Testis (tissue), 3 donors: ENCODE results near the gene STMND1. TPM values are rescaled to one million over a fixed set of nuclear protein-coding genes. Genes with fewer than 3 reads are reported as not detected.

Source experiments
- DNase-seq: peaks from one replicate; pipeline ENCODE4 v3.0.0-alpha.2; 2019
- H3K27ac ChIP-seq, 2 donors: fragments of 200-600 bp; sonication (generic); one replicate each; pipeline ENCODE4 v1.5.1; 2019
- H3K27me3 ChIP-seq: fragments of 200-600 bp; sonication (generic); one replicate; pipeline ENCODE4 v1.5.1; 2019
- H3K36me3 ChIP-seq: fragments of 200-600 bp; sonication (generic); one replicate; pipeline ENCODE4 v1.5.1; 2017; ENCODE audit warnings: low read depth; ENCODE audit errors: missing control alignments
- H3K4me1 ChIP-seq: fragments of 200-600 bp; sonication (generic); one replicate; pipeline ENCODE4 v1.5.1; 2019
- H3K4me3 ChIP-seq, 2 donors: fragments of 200-600 bp; sonication (generic); one replicate each; pipeline ENCODE4 v1.5.1; 2017 to 2019
- H3K9me3 ChIP-seq: fragments of 200-600 bp; sonication (generic); one replicate; pipeline ENCODE4 v1.5.1; 2017
- CTCF ChIP-seq, 3 experiments: fragments of 450-650 bp in 2 of 3; fragments of 200-600 bp in 1 of 3; sonication (generic) in 1 of 3; IDR thresholded peaks; one replicate each; pipeline ENCODE4 v1.5.1; 2016 to 2019; ENCODE audit warnings: antibody characterized with exemption in 3 of 3, mild to moderate bottlenecking in 2 of 3, moderate library complexity in 1 of 3
- POLR2A ChIP-seq: fragments of 450-650 bp; IDR thresholded peaks from one replicate; pipeline ENCODE4 v1.6.1; 2017; ENCODE audit warnings: antibody characterized with exemption, mild to moderate bottlenecking, moderate library complexity
- WGBS, 2 donors: methylation state at CpG; one replicate each; pipeline ENCODE4 v1.1.5; 2018; 5-methylcytosine and 5-hydroxymethylcytosine counted together
- intact Hi-C: fragments of 100-400 bp; cut with DNase I; formaldehyde crosslinking; loops from one replicate; pipeline ENCODE4 v1.15.1; 2023; ENCODE audit warnings: low total_unique reads
- polyA plus RNA-seq: library from polyadenylated mRNA; stranded (reverse); fragments of 350-450 nt; fragmentation: Illumina TruSeq; extraction: RNeasy Lipid Tissue Mini Kit (QIAGEN cat#74804); gene quantifications from one replicate; pipeline ENCODE4 v1.2.3, GENCODE V29; 2014; ENCODE audit warnings: low read depth, low replicate concordance; ENCODE audit not compliant: insufficient read depth
- total RNA-seq, 2 donors: library from RNA; depleted of rRNA; stranded (reverse); fragments of >200 nt; gene quantifications; one replicate each; pipeline ENCODE4 v1.2.3, GENCODE V29; 2016

Gene STMND1
- total and polyA plus RNA-seq, 3 donors from 2014 or later, result 5.8 to 22.1 (median 19.3) TPM

- Histone ChIP-seq H3K4me3 (no peak overlapping the region), H3K9me3 (no peaks in the 10 kb centered on the region), H3K27me3 (no peaks in the 10 kb centered on the region), H3K4me1 (peaks cover 7% of the 10 kb centered on the region), H3K36me3 (no peaks in the 10 kb centered on the region), H3K27ac (no peak overlapping the region)
- WGBS, 2 donors, result 42 to 53% methylated on average over 5 of the region's 5 CpGs
- intact Hi-C loops, result no loop called here
- no peak for TF ChIP-seq CTCF (IDR thresholded peaks at IDR 0.05)
- no peak for TF ChIP-seq POLR2A
- no peak for DNase-seq
Measured at GRCh38 chr6:17081860-17082508, 19.9 kb upstream of the STMND1 start.

GRCh38 chr6:17083397-17083796 lies 18.5 kb upstream of the STMND1 start:
- H3K27ac ChIP-seq, result no peak overlapping the region
- no peaks in the 10 kb centered on the region for H3K36me3 ChIP-seq
- WGBS, 2 donors, result 91% methylated on average over 3 of the region's 3 CpGs
- intact Hi-C loops, result no loop called here
- no peaks in the 10 kb centered on the region for H3K9me3 ChIP-seq
- H3K4me1 ChIP-seq, result peaks cover 7% of the 10 kb centered on the region
- TF ChIP-seq POLR2A (no peak), CTCF (IDR thresholded peaks at IDR 0.05) (no peak)
- no peaks in the 10 kb centered on the region for H3K27me3 ChIP-seq
- DNase-seq, result no peak
- H3K4me3 ChIP-seq, result no peak overlapping the region

GRCh38 chr6:17086469-17086868 lies 15.4 kb upstream of the STMND1 start:
- no peak overlapping the region for H3K27ac ChIP-seq
- WGBS, 2 donors, result 53 to 54% methylated on average over 11 of the region's 11 CpGs
- no peaks in the 10 kb centered on the region for H3K36me3 ChIP-seq
- no peak overlapping the region for H3K4me3 ChIP-seq
- peaks cover 1% of the 10 kb centered on the region for H3K4me1 ChIP-seq
- peak; percentile 74 for DNase-seq
- intact Hi-C loops, result no loop called here
- TF ChIP-seq POLR2A (no peak), CTCF (IDR thresholded peaks at IDR 0.05) (peak; percentile 55 to 68 (median 56))
- H3K9me3 ChIP-seq, result no peaks in the 10 kb centered on the region
- no peaks in the 10 kb centered on the region for H3K27me3 ChIP-seq

- DNase-seq, result no peak
- Histone ChIP-seq H3K27ac (no peak overlapping the region), H3K4me1 (no peaks in the 10 kb centered on the region), H3K36me3 (no peaks in the 10 kb centered on the region), H3K9me3 (no peaks in the 10 kb centered on the region), H3K27me3 (no peaks in the 10 kb centered on the region), H3K4me3 (no peak overlapping the region)
- intact Hi-C loops, result no loop called here
- WGBS, 2 donors, result 88 to 98% methylated on average over 4 of the region's 4 CpGs
- TF ChIP-seq CTCF (IDR thresholded peaks at IDR 0.05) (no peak), POLR2A (no peak)
Measured at GRCh38 chr6:17088091-17088611, 13.7 kb upstream of the STMND1 start.

- no peak for DNase-seq
- no peak overlapping the region for H3K4me3 ChIP-seq
- intact Hi-C loops, result no loop called here
- TF ChIP-seq CTCF (IDR thresholded peaks at IDR 0.05) (peak in 2 of 3 experiments; percentile 15 to 34), POLR2A (no peak)
- peaks cover 5% of the 10 kb centered on the region for H3K4me1 ChIP-seq
- no peaks in the 10 kb centered on the region for H3K27me3 ChIP-seq
- WGBS, 2 donors, result 74 to 80% methylated on average over 3 of the region's 3 CpGs
- no peaks in the 10 kb centered on the region for H3K36me3 ChIP-seq
- H3K9me3 ChIP-seq, result no peaks in the 10 kb centered on the region
- H3K27ac ChIP-seq, result no peak overlapping the region
Measured at GRCh38 chr6:17091122-17091521, 10.7 kb upstream of the STMND1 start.
